ENCODE data around the gene CACNB1.

The CACNB1 gene

DNA sequence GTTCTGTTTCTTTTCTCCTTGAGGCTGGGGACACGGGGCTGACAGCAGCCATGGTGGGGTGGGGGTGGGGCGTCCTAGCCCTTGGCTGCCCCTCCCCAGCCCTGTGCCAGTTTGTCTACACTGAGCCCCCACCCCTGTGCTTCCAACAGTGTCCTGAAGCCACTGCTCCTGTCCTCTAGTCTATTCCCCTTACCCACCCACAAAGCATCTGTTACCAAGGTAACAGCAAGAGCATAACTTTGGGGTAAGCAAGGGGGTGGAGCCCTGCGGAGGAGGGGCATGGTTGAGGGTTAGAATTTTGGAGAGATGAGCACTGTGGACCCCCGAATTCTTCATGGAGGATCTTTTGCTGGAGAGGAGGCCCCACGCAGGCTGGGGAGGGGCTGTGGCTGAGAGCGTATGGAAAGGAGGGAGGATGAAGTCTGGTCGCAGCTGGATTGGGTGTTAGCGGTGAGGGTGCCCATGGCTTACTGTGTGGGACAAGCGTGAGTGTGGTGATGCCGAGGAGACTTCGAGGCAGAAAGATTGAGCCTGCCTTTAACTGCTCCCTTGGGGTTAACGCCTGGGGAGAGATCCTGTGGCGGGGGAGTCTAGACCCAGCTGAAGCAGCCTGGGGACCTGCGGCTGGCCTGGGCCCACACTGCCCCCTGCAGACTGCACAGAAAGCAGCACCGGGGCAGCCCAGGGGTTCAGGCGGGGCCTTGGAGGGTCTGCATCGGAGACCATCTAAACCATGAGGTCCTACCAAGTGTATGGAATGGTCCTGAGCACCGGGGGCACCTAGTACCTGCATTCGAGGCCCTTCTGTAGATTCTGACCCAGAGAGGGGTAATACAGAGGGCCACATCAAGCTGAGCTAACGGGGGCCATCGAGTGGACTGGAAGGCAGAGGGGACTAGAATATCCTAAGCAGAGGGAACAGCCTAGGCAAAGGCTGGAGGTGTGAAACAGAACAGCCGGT, 34.4 kb upstream of the CACNB1 start:
- TF ChIP-seq, protein P1, sequence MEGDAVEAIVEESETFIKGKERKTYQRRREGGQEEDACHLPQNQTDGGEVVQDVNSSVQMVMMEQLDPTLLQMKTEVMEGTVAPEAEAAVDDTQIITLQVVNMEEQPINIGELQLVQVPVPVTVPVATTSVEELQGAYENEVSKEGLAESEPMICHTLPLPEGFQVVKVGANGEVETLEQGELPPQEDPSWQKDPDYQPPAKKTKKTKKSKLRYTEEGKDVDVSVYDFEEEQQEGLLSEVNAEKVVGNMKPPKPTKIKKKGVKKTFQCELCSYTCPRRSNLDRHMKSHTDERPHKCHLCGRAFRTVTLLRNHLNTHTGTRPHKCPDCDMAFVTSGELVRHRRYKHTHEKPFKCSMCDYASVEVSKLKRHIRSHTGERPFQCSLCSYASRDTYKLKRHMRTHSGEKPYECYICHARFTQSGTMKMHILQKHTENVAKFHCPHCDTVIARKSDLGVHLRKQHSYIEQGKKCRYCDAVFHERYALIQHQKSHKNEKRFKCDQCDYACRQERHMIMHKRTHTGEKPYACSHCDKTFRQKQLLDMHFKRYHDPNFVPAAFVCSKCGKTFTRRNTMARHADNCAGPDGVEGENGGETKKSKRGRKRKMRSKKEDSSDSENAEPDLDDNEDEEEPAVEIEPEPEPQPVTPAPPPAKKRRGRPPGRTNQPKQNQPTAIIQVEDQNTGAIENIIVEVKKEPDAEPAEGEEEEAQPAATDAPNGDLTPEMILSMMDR (IDR thresholded peaks at IDR 0.05; ENCODE audit: low read depth, low read length): peak; percentile 83
- no peak for DNase-seq (ENCODE audit: extremely low read depth, low read depth)

DNA sequence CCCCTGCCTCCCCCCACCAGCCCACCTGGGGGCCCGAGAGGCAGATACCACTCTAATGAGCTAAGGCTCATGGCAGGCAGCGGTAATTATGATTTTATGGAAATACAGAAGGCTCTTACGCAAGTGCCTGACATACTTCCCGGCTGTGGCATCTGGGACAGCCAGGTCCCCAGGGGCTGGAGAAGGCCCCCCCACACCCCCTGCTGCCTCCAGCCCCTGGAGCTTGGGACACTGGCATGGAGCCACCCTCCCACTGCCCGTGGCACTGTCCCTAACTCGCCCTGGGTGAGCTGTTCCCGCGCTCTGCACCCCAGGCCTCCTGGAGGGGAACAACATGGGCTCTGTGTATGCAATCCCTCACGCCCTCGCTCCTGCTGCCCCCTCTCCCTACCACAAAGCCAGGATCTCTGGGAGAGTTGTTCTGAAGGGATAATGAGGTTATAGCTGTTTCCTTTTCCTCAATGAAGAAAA, 33.7 kb upstream of the CACNB1 start:
- TF ChIP-seq, protein P1 (IDR thresholded peaks at IDR 0.05; ENCODE audit: low read depth, low read length): no peak
- DNase-seq (ENCODE audit: extremely low read depth, low read depth): no peak

DNA sequence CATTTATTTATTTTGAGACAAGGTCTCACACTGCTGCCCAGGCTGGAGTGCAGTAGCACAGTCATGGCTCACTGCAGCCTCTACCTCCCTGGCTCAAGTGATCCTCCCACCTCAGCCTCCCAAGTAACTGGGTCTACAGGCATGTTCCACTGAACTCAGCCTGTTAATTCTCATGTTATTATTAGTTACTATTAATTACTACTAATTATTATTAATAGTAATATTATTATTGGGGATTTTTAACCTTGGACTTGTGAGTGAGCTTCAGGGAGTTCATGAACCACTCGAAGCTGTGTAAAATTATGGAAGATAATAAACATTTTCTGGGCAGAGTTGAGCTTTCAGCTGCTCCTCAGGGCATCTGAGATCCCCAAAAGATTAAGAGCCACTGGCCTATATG, 32.9 kb upstream of the CACNB1 start:
- no peak for DNase-seq (ENCODE audit: extremely low read depth, low read depth)
- TF ChIP-seq, protein P1 (IDR thresholded peaks at IDR 0.05; ENCODE audit: low read depth, low read length): no peak

DNA sequence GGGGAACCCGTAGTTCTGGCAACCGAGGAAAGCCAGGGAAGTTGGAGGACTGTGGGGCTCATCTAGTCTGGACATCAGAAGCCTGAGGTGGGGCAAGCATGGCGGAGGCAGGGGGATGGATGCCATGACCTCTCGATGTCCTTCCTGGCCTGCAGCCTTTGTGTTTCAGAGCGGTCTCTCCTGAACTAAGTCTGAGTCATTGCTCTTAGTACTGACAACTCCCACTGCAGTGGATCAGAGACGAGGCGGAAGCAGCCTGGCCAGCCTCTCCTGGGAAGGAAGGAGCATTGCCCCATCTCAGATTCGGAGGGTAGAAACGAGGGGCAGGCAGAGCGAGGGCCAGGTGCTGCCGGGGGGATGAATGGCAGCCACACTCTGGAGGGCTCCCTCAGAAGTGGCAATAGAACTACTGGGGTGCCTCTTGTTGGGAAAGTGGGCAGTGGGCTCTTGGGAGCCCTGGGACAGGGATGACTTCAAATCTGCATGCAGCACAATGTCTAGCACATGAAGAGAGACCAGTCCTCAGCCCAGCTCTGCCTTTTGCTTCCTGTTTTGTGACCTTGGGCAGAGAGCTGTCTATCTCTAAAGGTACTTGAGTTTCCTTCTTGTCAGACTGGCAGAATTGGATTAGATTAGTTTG, 31.9 kb upstream of the CACNB1 start:
- TF ChIP-seq, protein P1 (IDR thresholded peaks at IDR 0.05; ENCODE audit: low read depth, low read length): no peak
- no peak for DNase-seq (ENCODE audit: extremely low read depth, low read depth)

DNA sequence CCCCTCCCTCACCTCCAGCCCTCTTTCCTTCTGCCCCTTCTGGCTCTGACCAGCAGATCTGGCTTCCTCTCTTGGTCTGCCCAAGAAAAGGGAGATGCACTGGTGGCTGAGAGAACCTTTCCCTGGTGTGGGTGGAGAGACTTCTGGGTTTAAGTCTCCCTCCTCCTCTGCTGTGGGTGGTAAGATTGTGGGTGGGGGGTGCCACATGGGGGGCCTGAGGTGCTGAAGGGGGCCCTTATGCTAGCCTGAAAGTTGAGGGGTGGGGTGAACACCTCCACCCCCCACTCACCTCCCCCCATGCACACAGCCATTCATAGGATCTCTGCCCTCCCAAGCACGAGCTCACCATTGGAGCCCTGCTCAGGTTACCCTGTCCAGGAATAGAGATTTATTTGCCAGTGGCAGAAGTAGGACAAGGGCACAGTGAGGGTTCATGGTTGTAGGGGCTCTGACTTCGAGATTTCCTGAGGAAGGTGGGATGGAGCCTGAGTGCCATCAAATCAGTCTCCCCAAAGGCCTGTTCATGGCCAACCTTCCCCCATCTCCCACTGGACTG, 30.0 kb upstream of the CACNB1 start:
- TF ChIP-seq, protein P1 (IDR thresholded peaks at IDR 0.05; ENCODE audit: low read depth, low read length): no peak
- DNase-seq (ENCODE audit: extremely low read depth, low read depth): no peak

DNA sequence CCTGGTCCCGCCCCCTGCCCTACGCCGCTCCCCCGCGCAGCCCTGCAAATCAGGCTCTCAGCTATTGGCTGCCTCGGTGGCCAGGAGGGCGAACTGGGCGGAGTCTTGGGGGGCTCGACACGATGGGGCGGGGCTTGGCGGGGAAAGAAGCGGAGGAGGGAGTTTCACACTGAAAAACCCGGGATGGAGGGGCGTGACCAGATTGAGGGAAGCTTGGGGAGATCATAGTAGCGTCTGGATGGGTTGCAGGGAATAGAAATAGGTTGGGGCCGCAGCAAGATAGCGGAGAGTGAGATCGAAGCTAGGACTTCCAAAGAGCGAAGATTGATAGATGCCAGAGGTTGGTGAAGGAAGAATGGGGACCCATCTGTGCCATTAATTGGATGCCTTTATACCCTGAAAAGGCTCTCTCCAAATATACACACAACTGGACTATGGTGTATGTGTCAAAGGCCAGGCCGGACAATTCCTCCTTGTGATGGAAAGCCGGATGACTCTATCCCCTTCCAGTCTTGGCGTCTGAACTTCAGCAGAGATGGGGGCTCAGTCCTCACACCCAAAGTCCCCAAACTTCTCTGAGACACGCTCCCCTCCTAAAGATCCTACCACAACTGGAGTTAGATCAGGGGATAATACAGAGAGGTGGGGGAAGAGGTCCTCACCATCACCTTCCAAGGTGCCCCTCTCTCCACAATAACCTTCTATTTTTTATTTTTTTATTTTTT, 28.7 kb upstream of the CACNB1 start:
- TF ChIP-seq, protein P1 (IDR thresholded peaks at IDR 0.05; ENCODE audit: low read depth, low read length): no peak
- DNase-seq (ENCODE audit: extremely low read depth, low read depth): no peak
